Measurements from ENCODE around the gene GRID1. TPM values are rescaled to one million over a fixed set of nuclear protein-coding genes. Genes with fewer than 3 reads are reported as not detected.

Gene GRID1
- total RNA-seq, 1 experiment from 2014 or later: 0.37 TPM

GRCh38 chr10:86137561-86137960, 229.0 kb downstream of the GRID1 start (continued):
- no peak for TF ChIP-seq AFF4 (CRISPR knock-in tag; IDR thresholded peaks at IDR 0.05; ENCODE audit: borderline replicate concordance)
- no peak for TF ChIP-seq IRF1 (CRISPR knock-in tag; IDR thresholded peaks at IDR 0.05)
- no peak for TF ChIP-seq EMX1 (CRISPR knock-in tag; IDR thresholded peaks at IDR 0.05)

GRCh38 chr10:86136934-86137333, 229.7 kb downstream of the GRID1 start:
- H3K9me3 Mint-ChIP-seq: no peaks in the 10 kb centered on the region; the same call in 1 of the 2 replicates

More at GRCh38 chr10:86136934-86137333, 229.7 kb downstream of the GRID1 start:
- ATAC-seq (no peak), DNase-seq (ENCODE audit: low spot score) (no peak)
- no peak for TF ChIP-seq ATF6 (CRISPR knock-in tag; IDR thresholded peaks at IDR 0.05)
- no peak for TF ChIP-seq ARID4B (CRISPR knock-in tag; IDR thresholded peaks at IDR 0.05; ENCODE audit: borderline replicate concordance)
- no peak for TF ChIP-seq SMAD3 (CRISPR knock-in tag; IDR thresholded peaks at IDR 0.05; ENCODE audit: borderline replicate concordance)
- no peak for TF ChIP-seq FOXK1 (CRISPR knock-in tag; IDR thresholded peaks at IDR 0.05)
- TF ChIP-seq CBFB (CRISPR knock-in tag; IDR thresholded peaks at IDR 0.05; ENCODE audit: low read depth): no peak
- TF ChIP-seq FOXP1 (CRISPR knock-in tag; IDR thresholded peaks at IDR 0.05; ENCODE audit: borderline replicate concordance): no peak
- no peak for TF ChIP-seq ZNF671 (CRISPR knock-in tag; IDR thresholded peaks at IDR 0.05)
- TF ChIP-seq TEAD1 (CRISPR knock-in tag; IDR thresholded peaks at IDR 0.05): no peak
- TF ChIP-seq ZNF512 (CRISPR knock-in tag; IDR thresholded peaks at IDR 0.05; ENCODE audit: borderline replicate concordance): no peak
- TF ChIP-seq ZNF121 (CRISPR knock-in tag; IDR thresholded peaks at IDR 0.05): no peak
- TF ChIP-seq GABPB1 (CRISPR knock-in tag; IDR thresholded peaks at IDR 0.05): no peak
- TF ChIP-seq JUN (CRISPR knock-in tag; IDR thresholded peaks at IDR 0.05): no peak
- TF ChIP-seq IRF1 (CRISPR knock-in tag; IDR thresholded peaks at IDR 0.05): no peak
- TF ChIP-seq NFATC4 (CRISPR knock-in tag; IDR thresholded peaks at IDR 0.05): no peak
- TF ChIP-seq NR1H2 (CRISPR knock-in tag; IDR thresholded peaks at IDR 0.05): no peak
- TF ChIP-seq USF2 (CRISPR knock-in tag; IDR thresholded peaks at IDR 0.05): no peak
- TF ChIP-seq MLX (CRISPR knock-in tag; IDR thresholded peaks at IDR 0.05): no peak
- no peak for TF ChIP-seq ZNF219 (CRISPR knock-in tag; IDR thresholded peaks at IDR 0.05; ENCODE audit: borderline replicate concordance)
- no peak overlapping the region for H3K4me3 Mint-ChIP-seq
- H3K4me1 Mint-ChIP-seq: peaks cover 11% of the 10 kb centered on the region
- H3K27me3 Mint-ChIP-seq (ENCODE audit: low read depth): no peaks in the 10 kb centered on the region
- CTCF ChIA-PET: interaction anchor here (1.4 kb wide), 2 partner anchors 27 to 37 kb away, joined by 3 to 7 read pairs; no protein-coding TSS in a partner anchor
- H3K27ac Mint-ChIP-seq: no peak overlapping the region
- H3K36me3 Mint-ChIP-seq: no peaks in the 10 kb centered on the region
- POLR2A ChIA-PET: no interaction called here

Data from WTC11 (cell line).